Endothelial cell of umbilical vein (primary cell): ENCODE data around the gene SLFN14.
"Not testable (repeated sequence)": the region's sequence is repeated elsewhere in the genome, so short reads cannot be mapped to it uniquely, and the experiment has no call there.

Experiments
- EZH2 ChIP-seq: IDR thresholded peaks from 2 replicates; pipeline ENCODE4 v1.6.1; 2012; ENCODE audit warnings: borderline replicate concordance, low read depth, mild to moderate bottlenecking, moderate library complexity, low read length, inconsistent platforms; ENCODE audit not compliant: severe bottlenecking
- POLR2AphosphoS5 ChIP-seq: IDR thresholded peaks from 2 replicates; pipeline ENCODE4 v1.6.1; 2012; ENCODE audit warnings: low read depth, mild to moderate bottlenecking, control low read depth, low read length, moderate library complexity; ENCODE audit not compliant: insufficient read depth

DNA sequence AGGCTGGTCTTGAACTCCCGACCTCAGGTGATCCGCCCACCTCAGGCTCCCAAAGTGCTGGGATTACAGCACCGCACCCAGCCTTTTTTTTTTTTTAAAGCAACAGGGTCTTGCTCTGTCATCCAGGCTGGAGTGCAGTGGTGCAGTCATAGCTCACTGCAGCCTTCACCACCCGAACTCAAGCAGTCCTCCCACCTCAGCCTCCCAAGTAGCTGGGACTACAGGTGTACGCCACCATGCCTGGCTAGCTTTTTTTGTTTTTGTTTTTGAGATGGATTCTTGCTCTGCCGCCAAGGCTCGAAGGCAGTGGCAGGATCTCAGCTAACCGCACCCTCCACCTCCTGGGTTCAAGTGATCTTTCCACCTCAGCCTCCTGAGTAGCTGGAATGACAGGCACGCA is 25.2 kb downstream of the SLFN14 start:
- not testable (repeated sequence) for TF ChIP-seq POLR2AphosphoS5, EZH2
